ENCODE results near the gene FAM107B.

Gene FAM107B

DNA sequence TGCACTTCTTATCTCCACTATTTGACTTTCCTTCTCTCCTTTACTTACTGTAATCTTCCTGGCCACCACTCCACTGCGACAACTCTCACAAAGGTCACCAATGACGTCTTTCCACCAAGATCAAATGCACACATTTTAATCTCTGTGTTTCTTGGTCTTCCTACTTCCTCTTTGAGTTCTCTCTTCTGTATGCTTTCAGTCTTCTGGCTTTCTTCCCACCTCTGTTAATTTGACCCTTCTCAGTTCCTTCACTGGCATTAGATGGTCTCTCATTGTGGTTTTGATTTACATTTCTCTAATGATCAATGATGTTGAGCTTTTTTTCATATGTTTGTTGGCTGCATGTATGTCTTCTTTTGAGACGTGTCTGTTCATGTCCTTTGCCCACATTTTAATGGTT lies 31.9 kb downstream of the FAM107B start:
- Histone ChIP-seq H3K4me2 (ENCODE audit: low read length, poor library complexity, severe bottlenecking) (no peak overlapping the region), H3K23ac (ENCODE audit: low read length in 2 of 2) (no peak overlapping the region), H2BK120ac (ENCODE audit: low read depth, low read length) (no peak overlapping the region), H3K9ac (ENCODE audit: low read length) (no peak overlapping the region), H2AFZ (ENCODE audit: low read depth, low read length) (no peak overlapping the region), H2BK12ac (ENCODE audit: low read length in 2 of 2) (no peak overlapping the region), H3K9me3 (ENCODE audit: control insufficient read depth, low read length) (peaks cover 5% of the 10 kb centered on the region), H2BK5ac (ENCODE audit: low read depth, low read length, poor library complexity, severe bottlenecking) (no peak overlapping the region), H3K14ac (ENCODE audit: low read length in 2 of 2) (no peak overlapping the region), H3K4me3 (ENCODE audit: insufficient read depth in 1 of 2, low read depth in 1 of 2, low read length in 2 of 2) (no peak overlapping the region), H3K27me3 (ENCODE audit: control insufficient read depth in 1 of 2, insufficient read depth in 1 of 2, low read length in 2 of 2) (peaks cover 0 to 3% of the 10 kb centered on the region in 2 experiments), H4K8ac (ENCODE audit: low read length) (no peak overlapping the region), H3K27ac (ENCODE audit: low read length, poor library complexity, severe bottlenecking) (no peak overlapping the region), H4K91ac (ENCODE audit: low read length) (no peak overlapping the region), H3K36me3 (ENCODE audit: control insufficient read depth in 1 of 2, insufficient read depth in 2 of 2, low read depth in 1 of 2, low read length in 2 of 2) (no peaks in the 10 kb centered on the region), H2BK15ac (ENCODE audit: low read depth, poor library complexity, severe bottlenecking) (no peak overlapping the region), H3K4ac (ENCODE audit: low read depth in 1 of 2, low read length in 2 of 2) (no peak overlapping the region), H2AK5ac (ENCODE audit: low read length, severe bottlenecking) (no peak overlapping the region), H3K4me1 (ENCODE audit: control insufficient read depth, insufficient read depth, low read depth, low read length) (no peaks in the 10 kb centered on the region), H3K18ac (ENCODE audit: low read depth in 1 of 2, low read length in 2 of 2) (no peak overlapping the region), H3K79me1 (replicated peaks; ENCODE audit: low read length, poor library complexity, severe bottlenecking) (no peaks in the 10 kb centered on the region)
- DNase-seq: no peak
- WGBS: 75% methylated on average over 3 of the region's 3 CpGs

- no peak overlapping the region for H3K18ac ChIP-seq (ENCODE audit: low read depth in 1 of 2, low read length in 2 of 2)
- no peak overlapping the region for H2BK120ac ChIP-seq (ENCODE audit: low read depth, low read length)
- no peak overlapping the region for H3K9ac ChIP-seq (ENCODE audit: low read length)
- H3K14ac ChIP-seq (ENCODE audit: low read length in 2 of 2): no peak overlapping the region
- H4K8ac ChIP-seq (ENCODE audit: low read length): no peak overlapping the region
- no peak overlapping the region for H3K4me3 ChIP-seq (ENCODE audit: insufficient read depth in 1 of 2, low read depth in 1 of 2, low read length in 2 of 2)
- H3K4me1 ChIP-seq (ENCODE audit: control insufficient read depth, insufficient read depth, low read depth, low read length): peaks cover under 1% of the 10 kb centered on the region
- no peak overlapping the region for H3K4me2 ChIP-seq (ENCODE audit: low read length, poor library complexity, severe bottlenecking)
- H3K79me1 ChIP-seq (replicated peaks; ENCODE audit: low read length, poor library complexity, severe bottlenecking): no peaks in the 10 kb centered on the region
- H3K27ac ChIP-seq (ENCODE audit: low read length, poor library complexity, severe bottlenecking): no peak overlapping the region
- H3K23ac ChIP-seq (ENCODE audit: low read length in 2 of 2): no peak overlapping the region
- no peak overlapping the region for H4K91ac ChIP-seq (ENCODE audit: low read length)
- H3K4ac ChIP-seq (ENCODE audit: low read depth in 1 of 2, low read length in 2 of 2): no peak overlapping the region
- H2BK15ac ChIP-seq (ENCODE audit: low read depth, poor library complexity, severe bottlenecking): no peak overlapping the region
- no peak overlapping the region for H2AFZ ChIP-seq (ENCODE audit: low read depth, low read length)
- no peak for DNase-seq
- no peak overlapping the region for H2BK12ac ChIP-seq (ENCODE audit: low read length in 2 of 2)
- H3K36me3 ChIP-seq (ENCODE audit: control insufficient read depth in 1 of 2, insufficient read depth in 2 of 2, low read depth in 1 of 2, low read length in 2 of 2): no peaks in the 10 kb centered on the region
- 83% methylated on average over 1 of the region's 1 CpG for WGBS
- H3K9me3 ChIP-seq (ENCODE audit: control insufficient read depth, low read length): peaks cover 5% of the 10 kb centered on the region
- H2BK5ac ChIP-seq (ENCODE audit: low read depth, low read length, poor library complexity, severe bottlenecking): no peak overlapping the region
- no peak overlapping the region for H2AK5ac ChIP-seq (ENCODE audit: low read length, severe bottlenecking)
- H3K27me3 ChIP-seq (ENCODE audit: control insufficient read depth in 1 of 2, insufficient read depth in 1 of 2, low read length in 2 of 2): peaks cover 0 to 3% of the 10 kb centered on the region in 2 experiments
Observed at GRCh38 chr10:14742382-14742781, 32.3 kb downstream of the FAM107B start.

GRCh38 chr10:14740684-14741247 lies 33.9 kb downstream of the FAM107B start:
- H2AK5ac ChIP-seq (ENCODE audit: low read length, severe bottlenecking): no peak overlapping the region
- no peaks in the 10 kb centered on the region for H3K79me1 ChIP-seq (replicated peaks; ENCODE audit: low read length, poor library complexity, severe bottlenecking)
- peaks cover 2% of the 10 kb centered on the region for H3K9me3 ChIP-seq (ENCODE audit: control insufficient read depth, low read length)
- no peak overlapping the region for H3K18ac ChIP-seq (ENCODE audit: low read depth in 1 of 2, low read length in 2 of 2)
- H2BK5ac ChIP-seq (ENCODE audit: low read depth, low read length, poor library complexity, severe bottlenecking): no peak overlapping the region
- H3K23ac ChIP-seq (ENCODE audit: low read length in 2 of 2): no peak overlapping the region
- DNase-seq: peak; percentile 12
- no peak overlapping the region for H2BK12ac ChIP-seq (ENCODE audit: low read length in 2 of 2)
- H3K27me3 ChIP-seq (ENCODE audit: control insufficient read depth in 1 of 2, insufficient read depth in 1 of 2, low read length in 2 of 2): no peaks in the 10 kb centered on the region
- H2AFZ ChIP-seq (ENCODE audit: low read depth, low read length): no peak overlapping the region
- H3K14ac ChIP-seq (ENCODE audit: low read length in 2 of 2): no peak overlapping the region
- no peak overlapping the region for H3K9ac ChIP-seq (ENCODE audit: low read length)
- no peak overlapping the region for H4K91ac ChIP-seq (ENCODE audit: low read length)
- 77% methylated on average over 3 of the region's 3 CpGs for WGBS
- H2BK120ac ChIP-seq (ENCODE audit: low read depth, low read length): no peak overlapping the region
- H3K4me3 ChIP-seq (ENCODE audit: insufficient read depth in 1 of 2, low read depth in 1 of 2, low read length in 2 of 2): no peak overlapping the region
- no peaks in the 10 kb centered on the region for H3K36me3 ChIP-seq (ENCODE audit: control insufficient read depth in 1 of 2, insufficient read depth in 2 of 2, low read depth in 1 of 2, low read length in 2 of 2)
- H3K27ac ChIP-seq (ENCODE audit: low read length, poor library complexity, severe bottlenecking): no peak overlapping the region
- no peak overlapping the region for H2BK15ac ChIP-seq (ENCODE audit: low read depth, poor library complexity, severe bottlenecking)
- H3K4me2 ChIP-seq (ENCODE audit: low read length, poor library complexity, severe bottlenecking): no peak overlapping the region
- peaks cover 5% of the 10 kb centered on the region for H3K4me1 ChIP-seq (ENCODE audit: control insufficient read depth, insufficient read depth, low read depth, low read length)
- no peak overlapping the region for H3K4ac ChIP-seq (ENCODE audit: low read depth in 1 of 2, low read length in 2 of 2)
- H4K8ac ChIP-seq (ENCODE audit: low read length): no peak overlapping the region

GRCh38 chr10:14737808-14738545 lies 36.7 kb downstream of the FAM107B start:
- Histone ChIP-seq H3K4me1 (ENCODE audit: control insufficient read depth, insufficient read depth, low read depth, low read length) (peaks cover 5% of the 10 kb centered on the region), H3K4me2 (ENCODE audit: low read length, poor library complexity, severe bottlenecking) (no peak overlapping the region), H3K36me3 (ENCODE audit: control insufficient read depth in 1 of 2, insufficient read depth in 2 of 2, low read depth in 1 of 2, low read length in 2 of 2) (no peaks in the 10 kb centered on the region), H3K18ac (ENCODE audit: low read depth in 1 of 2, low read length in 2 of 2) (no peak overlapping the region), H3K23ac (ENCODE audit: low read length in 2 of 2) (no peak overlapping the region), H4K91ac (ENCODE audit: low read length) (no peak overlapping the region), H3K27me3 (ENCODE audit: control insufficient read depth in 1 of 2, insufficient read depth in 1 of 2, low read length in 2 of 2) (no peaks in the 10 kb centered on the region), H2BK12ac (ENCODE audit: low read length in 2 of 2) (no peak overlapping the region), H3K4me3 (ENCODE audit: insufficient read depth in 1 of 2, low read depth in 1 of 2, low read length in 2 of 2) (no peak overlapping the region), H3K79me1 (replicated peaks; ENCODE audit: low read length, poor library complexity, severe bottlenecking) (no peaks in the 10 kb centered on the region), H3K9ac (ENCODE audit: low read length) (no peak overlapping the region), H2AK5ac (ENCODE audit: low read length, severe bottlenecking) (no peak overlapping the region), H2BK5ac (ENCODE audit: low read depth, low read length, poor library complexity, severe bottlenecking) (no peak overlapping the region), H2BK15ac (ENCODE audit: low read depth, poor library complexity, severe bottlenecking) (no peak overlapping the region), H3K14ac (ENCODE audit: low read length in 2 of 2) (peak overlapping the region in 1 of 2 experiments; percentile 28), H4K8ac (ENCODE audit: low read length) (no peak overlapping the region), H3K4ac (ENCODE audit: low read depth in 1 of 2, low read length in 2 of 2) (no peak overlapping the region), H3K27ac (ENCODE audit: low read length, poor library complexity, severe bottlenecking) (no peak overlapping the region), H2BK120ac (ENCODE audit: low read depth, low read length) (no peak overlapping the region), H3K9me3 (ENCODE audit: control insufficient read depth, low read length) (no peaks in the 10 kb centered on the region), H2AFZ (ENCODE audit: low read depth, low read length) (no peak overlapping the region)
- DNase-seq: no peak
- 88% methylated on average over 11 of the region's 11 CpGs for WGBS

All from mesenchymal stem cell (in vitro differentiated cells and primary cell).